KOPT-K1 (cell line): ENCODE data around the gene ARHGAP24.

Experiments
- H3K27ac ChIP-seq: fragments of 200-600 bp; sonication (generic); 2 replicates; pipeline ENCODE4 v1.5.1; 2016; ENCODE audit warnings: antibody characterized with exemption, mild to moderate bottlenecking, low read depth, low read length; ENCODE audit not compliant: poor library complexity, severe bottlenecking
- H3K36me3 ChIP-seq: fragments of 200-600 bp; sonication (generic); 2 replicates; pipeline ENCODE4 v1.5.1; 2017; ENCODE audit warnings: antibody characterized with exemption, mild to moderate bottlenecking, low read length, moderate library complexity; ENCODE audit not compliant: insufficient read depth
- H3K9me3 ChIP-seq: fragments of 200-600 bp; sonication (generic); 2 replicates; pipeline ENCODE4 v1.5.1; 2017; ENCODE audit warnings: antibody characterized with exemption, low read length, mild to moderate bottlenecking; ENCODE audit not compliant: insufficient read depth, poor library complexity, severe bottlenecking

Gene ARHGAP24

DNA sequence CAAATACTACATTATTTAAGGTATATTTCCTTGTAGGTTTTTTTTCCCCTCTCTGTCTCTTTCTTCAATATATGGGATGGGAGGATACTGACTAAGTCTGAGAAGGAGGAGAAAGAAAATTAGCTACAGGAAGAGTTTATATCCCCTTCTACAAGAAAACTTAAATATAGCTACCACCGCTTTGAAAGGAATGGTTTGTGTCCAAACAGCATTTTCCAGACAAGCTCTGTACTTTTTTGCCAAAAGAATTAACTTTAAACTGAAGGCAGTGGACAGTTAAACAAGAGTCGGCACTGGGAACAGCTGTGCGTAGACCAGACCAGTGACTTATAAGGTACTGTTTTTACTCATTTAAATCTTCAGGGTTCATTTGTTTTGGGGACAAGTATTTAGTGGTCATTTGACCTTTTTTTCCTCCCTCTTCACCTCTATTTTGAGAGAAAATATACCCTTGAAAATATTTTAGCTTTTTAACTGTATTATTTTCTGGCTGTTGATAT, 303.7 kb downstream of the ARHGAP24 start:
- Histone ChIP-seq H3K27ac (no peak overlapping the region), H3K9me3 (no peaks in the 10 kb centered on the region), H3K36me3 (no peaks in the 10 kb centered on the region)

- no peak overlapping the region for H3K27ac ChIP-seq
- no peaks in the 10 kb centered on the region for H3K36me3 ChIP-seq
These were observed 304.2 kb downstream of the ARHGAP24 start for GRCh38 chr4:85779165-85779564.

GRCh38 chr4:85780664-85781063, 305.7 kb downstream of the ARHGAP24 start:
- H3K36me3 ChIP-seq, result no peaks in the 10 kb centered on the region
- H3K9me3 ChIP-seq, result no peaks in the 10 kb centered on the region
- no peak overlapping the region for H3K27ac ChIP-seq

More at GRCh38 chr4:85779165-85779564, 304.2 kb downstream of the ARHGAP24 start:
- H3K9me3 ChIP-seq, result no peaks in the 10 kb centered on the region

GRCh38 chr4:85783483-85783882, 308.5 kb downstream of the ARHGAP24 start:
- Histone ChIP-seq H3K36me3 (no peaks in the 10 kb centered on the region), H3K9me3 (no peaks in the 10 kb centered on the region), H3K27ac (no peak overlapping the region)

DNA sequence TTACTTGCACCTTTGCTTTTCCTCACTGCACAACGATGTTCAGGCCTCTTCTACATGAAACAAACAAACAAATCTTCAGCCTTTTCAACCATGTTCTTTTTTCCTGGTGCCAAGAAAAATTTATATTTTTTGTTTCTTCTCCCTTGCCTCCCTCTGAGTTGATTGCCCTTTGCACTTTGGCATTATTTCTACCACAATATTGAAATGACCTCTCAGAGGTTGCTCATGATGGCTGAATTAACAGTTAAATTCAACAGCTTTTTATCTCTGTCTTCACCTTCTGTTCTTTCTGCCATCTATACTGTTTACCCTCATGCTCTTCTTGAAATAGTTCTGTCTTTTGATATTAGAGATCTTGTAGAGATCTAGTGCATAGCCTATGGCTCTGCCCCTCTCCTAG, 308.9 kb downstream of the ARHGAP24 start:
- Histone ChIP-seq H3K27ac (no peak overlapping the region), H3K36me3 (no peaks in the 10 kb centered on the region), H3K9me3 (no peaks in the 10 kb centered on the region)

DNA sequence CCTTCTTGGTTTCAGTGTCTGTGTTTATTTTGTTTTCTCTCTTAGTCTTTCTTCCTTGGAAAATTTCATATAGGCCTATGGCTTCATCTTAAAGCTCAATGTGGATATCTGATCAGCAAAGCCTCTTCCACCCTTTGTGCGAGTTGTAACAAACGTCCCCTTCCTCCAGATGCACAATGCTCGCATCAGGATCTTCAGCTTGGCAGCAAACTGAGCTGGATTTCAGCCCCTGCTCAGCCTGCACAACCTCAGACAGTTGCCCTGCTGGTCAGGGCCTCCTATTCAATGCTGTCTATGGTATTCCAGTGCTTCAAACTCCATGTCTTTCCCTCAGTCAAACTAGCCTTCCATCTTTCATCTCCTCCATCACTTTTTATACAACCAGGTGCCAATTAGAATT, 309.4 kb downstream of the ARHGAP24 start:
- no peak overlapping the region for H3K27ac ChIP-seq
- no peaks in the 10 kb centered on the region for H3K36me3 ChIP-seq
- no peaks in the 10 kb centered on the region for H3K9me3 ChIP-seq

- no peaks in the 10 kb centered on the region for H3K36me3 ChIP-seq
- no peak overlapping the region for H3K27ac ChIP-seq
- no peaks in the 10 kb centered on the region for H3K9me3 ChIP-seq
These were observed 310.0 kb downstream of the ARHGAP24 start for GRCh38 chr4:85784947-85785346.

GRCh38 chr4:85787133-85787532, 312.2 kb downstream of the ARHGAP24 start:
- Histone ChIP-seq H3K27ac (no peak overlapping the region), H3K36me3 (no peaks in the 10 kb centered on the region), H3K9me3 (no peaks in the 10 kb centered on the region)

DNA sequence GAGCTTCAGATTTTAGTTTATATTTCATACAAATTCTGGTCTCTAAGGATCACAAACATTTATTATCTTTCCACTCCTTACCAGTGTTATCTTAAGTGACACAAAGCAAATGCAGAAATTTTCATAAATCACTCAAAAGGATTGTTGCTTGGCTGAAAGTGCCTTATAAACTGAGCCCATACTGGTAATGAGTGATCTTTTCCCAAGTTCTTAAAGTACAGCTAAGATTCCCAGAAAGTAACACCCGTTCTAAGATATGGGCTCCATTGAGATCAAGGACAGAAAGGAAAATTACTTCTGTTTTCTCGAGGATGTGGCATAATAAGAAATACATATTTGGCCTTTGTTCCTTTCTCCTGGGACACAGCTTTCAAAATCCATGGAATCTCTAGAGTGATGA, 313.7 kb downstream of the ARHGAP24 start:
- Histone ChIP-seq H3K27ac (no peak overlapping the region), H3K9me3 (no peaks in the 10 kb centered on the region)

DNA sequence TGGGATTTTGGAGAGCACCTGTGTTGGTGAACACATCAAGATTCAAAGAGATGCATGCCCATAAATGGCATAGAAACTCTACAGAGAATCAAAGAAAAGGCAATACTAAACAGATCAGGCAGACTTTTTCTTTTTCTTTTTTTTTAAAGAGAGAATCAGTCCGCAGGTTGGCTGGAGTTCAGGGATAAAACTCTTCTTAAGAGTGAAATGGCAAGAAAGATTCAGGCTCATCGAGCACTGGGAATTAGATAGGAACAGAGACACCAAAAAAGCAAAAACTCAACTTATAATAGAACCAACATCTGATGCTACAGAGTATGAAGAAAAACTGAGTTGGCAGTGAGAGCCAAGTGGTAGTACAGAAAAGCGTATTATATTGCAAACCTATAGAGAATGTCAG, 314.3 kb downstream of the ARHGAP24 start:
- Histone ChIP-seq H3K27ac (no peak overlapping the region), H3K36me3 (no peaks in the 10 kb centered on the region), H3K9me3 (no peaks in the 10 kb centered on the region)

More for the DNA sequence above, 313.7 kb downstream of the ARHGAP24 start:
- H3K36me3 ChIP-seq, result no peaks in the 10 kb centered on the region

DNA sequence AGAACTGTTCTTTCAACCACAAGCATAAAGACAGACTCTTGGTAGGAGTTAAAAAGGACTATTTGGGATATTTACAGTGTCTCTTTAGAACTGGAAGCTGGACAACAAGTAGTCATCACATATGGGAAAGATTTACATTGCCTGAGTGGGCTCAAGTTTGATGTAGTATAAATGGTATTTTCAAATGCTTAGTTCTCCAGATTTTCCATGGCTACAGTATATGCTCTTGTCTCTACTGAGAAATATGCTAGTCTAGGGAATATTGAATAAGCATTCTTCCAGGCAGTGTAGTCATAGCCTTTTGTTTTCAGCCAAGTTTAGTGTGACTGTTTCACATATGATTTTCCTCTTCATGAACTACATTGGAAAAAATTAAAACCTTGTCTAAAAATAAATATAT, 315.6 kb downstream of the ARHGAP24 start:
- Histone ChIP-seq H3K27ac (no peak overlapping the region), H3K36me3 (no peaks in the 10 kb centered on the region), H3K9me3 (no peaks in the 10 kb centered on the region)

DNA sequence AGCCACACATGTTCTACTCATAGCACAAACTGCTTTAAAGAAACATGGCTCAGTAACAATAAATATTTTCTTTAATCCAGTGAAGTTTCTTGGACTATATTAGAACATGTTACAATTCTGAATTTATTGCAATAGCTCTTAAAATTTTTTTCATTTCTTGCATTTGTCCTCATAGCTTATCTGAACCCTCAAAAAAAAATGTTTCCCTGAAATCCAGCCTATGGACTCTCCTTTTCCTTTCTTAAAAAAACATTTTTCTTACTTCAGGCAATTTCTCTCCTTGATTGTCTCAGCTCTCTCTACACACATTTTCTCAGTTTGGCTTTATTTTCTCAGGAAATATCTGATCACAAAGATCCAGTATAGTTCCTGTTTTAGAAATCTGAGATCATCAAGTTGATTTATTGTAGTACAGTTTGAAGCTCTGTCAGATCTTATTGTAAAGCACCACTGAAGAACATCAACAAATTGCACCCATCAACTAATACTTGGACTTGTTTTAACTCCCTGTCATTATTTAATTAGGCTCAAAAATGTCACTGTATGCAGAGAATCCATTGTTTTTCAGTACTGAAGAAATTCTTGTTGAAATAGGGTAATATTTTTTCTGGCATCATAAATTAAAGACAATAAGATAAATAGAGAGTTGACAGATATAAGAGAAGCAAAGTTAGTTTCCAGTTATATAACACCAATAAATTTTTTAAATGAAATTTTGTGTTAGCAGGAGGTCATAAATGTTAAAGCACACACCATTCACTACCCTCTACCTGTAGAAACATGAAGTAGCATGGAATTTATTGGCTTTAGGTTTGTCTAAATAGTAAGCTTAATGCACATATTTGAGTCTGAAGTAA, 317.7 kb downstream of the ARHGAP24 start:
- Histone ChIP-seq H3K36me3 (no peaks in the 10 kb centered on the region), H3K27ac (no peak overlapping the region), H3K9me3 (no peaks in the 10 kb centered on the region)

GRCh38 chr4:85793233-85793585, 318.3 kb downstream of the ARHGAP24 start:
- no peaks in the 10 kb centered on the region for H3K9me3 ChIP-seq
- H3K36me3 ChIP-seq, result no peaks in the 10 kb centered on the region
- no peak overlapping the region for H3K27ac ChIP-seq

GRCh38 chr4:85798012-85798770, 323.2 kb downstream of the ARHGAP24 start:
- no peaks in the 10 kb centered on the region for H3K9me3 ChIP-seq
- no peaks in the 10 kb centered on the region for H3K36me3 ChIP-seq
- H3K27ac ChIP-seq, result no peak overlapping the region

DNA sequence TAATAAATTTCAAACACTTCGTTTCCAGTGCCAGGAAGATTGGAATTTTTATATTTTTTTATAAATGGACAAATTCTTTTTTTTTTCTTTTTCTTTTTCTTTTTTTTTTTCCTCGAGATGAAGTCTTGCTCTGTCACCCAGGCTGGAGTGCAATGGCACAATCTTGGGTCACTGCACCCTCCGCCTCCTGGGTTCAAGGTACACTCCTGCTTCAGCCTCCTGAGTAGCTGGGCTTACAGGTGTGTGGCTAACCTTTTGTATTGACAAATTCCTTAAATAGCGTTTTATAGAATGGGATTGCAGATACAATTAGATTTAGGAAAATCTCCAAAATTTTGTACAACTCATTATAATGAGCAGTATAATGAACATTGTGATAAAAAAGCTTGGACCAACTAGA, 328.9 kb downstream of the ARHGAP24 start:
- no peaks in the 10 kb centered on the region for H3K36me3 ChIP-seq
- no peak overlapping the region for H3K27ac ChIP-seq
- no peaks in the 10 kb centered on the region for H3K9me3 ChIP-seq
